ENCODE data around the gene MAPK13.

DNA sequence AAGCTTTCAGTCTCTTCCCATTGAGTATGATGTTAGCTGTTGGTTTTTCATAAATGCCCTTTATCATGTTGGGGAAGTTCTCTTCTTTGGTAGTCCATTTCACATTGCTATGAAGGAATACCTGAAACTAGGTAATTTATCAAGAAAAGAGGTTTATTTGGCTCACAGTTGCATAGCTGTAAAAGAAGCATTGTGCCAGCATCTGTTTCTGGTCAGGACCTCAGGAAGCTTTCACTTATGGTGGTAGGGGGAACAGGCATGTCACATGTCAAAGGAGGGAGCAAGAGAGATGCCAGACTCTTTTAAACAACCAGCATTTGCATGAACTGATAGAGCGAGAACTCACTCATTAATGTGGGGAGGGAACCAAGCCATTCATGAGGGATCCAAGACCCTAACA lies 48.0 kb upstream of the MAPK13 start:
- TF ChIP-seq, protein P1, sequence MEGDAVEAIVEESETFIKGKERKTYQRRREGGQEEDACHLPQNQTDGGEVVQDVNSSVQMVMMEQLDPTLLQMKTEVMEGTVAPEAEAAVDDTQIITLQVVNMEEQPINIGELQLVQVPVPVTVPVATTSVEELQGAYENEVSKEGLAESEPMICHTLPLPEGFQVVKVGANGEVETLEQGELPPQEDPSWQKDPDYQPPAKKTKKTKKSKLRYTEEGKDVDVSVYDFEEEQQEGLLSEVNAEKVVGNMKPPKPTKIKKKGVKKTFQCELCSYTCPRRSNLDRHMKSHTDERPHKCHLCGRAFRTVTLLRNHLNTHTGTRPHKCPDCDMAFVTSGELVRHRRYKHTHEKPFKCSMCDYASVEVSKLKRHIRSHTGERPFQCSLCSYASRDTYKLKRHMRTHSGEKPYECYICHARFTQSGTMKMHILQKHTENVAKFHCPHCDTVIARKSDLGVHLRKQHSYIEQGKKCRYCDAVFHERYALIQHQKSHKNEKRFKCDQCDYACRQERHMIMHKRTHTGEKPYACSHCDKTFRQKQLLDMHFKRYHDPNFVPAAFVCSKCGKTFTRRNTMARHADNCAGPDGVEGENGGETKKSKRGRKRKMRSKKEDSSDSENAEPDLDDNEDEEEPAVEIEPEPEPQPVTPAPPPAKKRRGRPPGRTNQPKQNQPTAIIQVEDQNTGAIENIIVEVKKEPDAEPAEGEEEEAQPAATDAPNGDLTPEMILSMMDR (IDR thresholded peaks at IDR 0.05; ENCODE audit: insufficient read depth, low read length), result no peak
- no peak for TF ChIP-seq GABPA (IDR thresholded peaks at IDR 0.05; ENCODE audit: low read depth)

Measured in HL-60 (cell line).